ENCODE results near the gene C17orf58. TPM values are rescaled to one million over a fixed set of nuclear protein-coding genes. Genes with fewer than 3 reads are reported as not detected.

Gene C17orf58
- total and polyA plus RNA-seq, 2 of the 4 experiments (the other 2 are of a cell fraction): 7.2 to 10.2 TPM

DNA sequence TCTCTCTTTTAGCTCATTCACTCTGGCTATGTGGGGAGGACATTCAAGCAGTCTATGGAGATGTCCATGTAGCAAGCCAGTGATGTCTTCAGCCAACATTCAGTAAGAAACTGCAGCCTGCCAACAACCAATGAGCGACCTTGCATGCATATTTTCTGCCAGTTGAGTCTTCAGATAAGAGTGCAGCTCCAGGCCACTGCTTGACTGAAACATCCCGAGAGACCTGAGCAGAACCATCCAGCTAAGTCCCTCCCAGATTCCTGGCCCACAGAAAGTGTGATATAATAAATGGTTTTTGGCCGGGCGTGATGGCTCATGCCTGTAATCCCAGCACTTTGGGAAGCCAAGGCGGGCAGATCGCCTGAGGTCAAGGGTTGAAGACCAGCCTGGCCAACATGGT is 10.5 kb upstream of the C17orf58 start:
- H2AFZ ChIP-seq (replicated peaks; ENCODE audit: low read length, poor library complexity): no peak overlapping the region
- WGBS, 2 experiments (ENCODE audit: extremely low coverage in 2 of 2, insufficient read length in 1 of 2): 50% methylated on average over 1 of the region's 6 CpGs; no CpG with 5 or more reads in 1 of the 2 experiments
- no peak for DNase-seq

More for the DNA sequence above, 10.5 kb upstream of the C17orf58 start:
- intact Hi-C loops (cut with micrococcal nuclease): no loop called here
- no peak overlapping the region for H3K27ac ChIP-seq (ENCODE audit: insufficient read depth, low read length)
- no peak overlapping the region for H4K91ac ChIP-seq (ENCODE audit: insufficient read depth, low read depth, low read length)
- H3K56ac ChIP-seq (ENCODE audit: extremely low read depth, insufficient read depth, low read length): no peak overlapping the region
- no peak overlapping the region for H3K4me3 ChIP-seq (ENCODE audit: insufficient read depth, low read depth, low read length)
- H3K9me1 ChIP-seq (ENCODE audit: insufficient read depth, low read length): no peaks in the 10 kb centered on the region
- no peak overlapping the region for H3K14ac ChIP-seq (replicated peaks; ENCODE audit: low read depth, low read length)
- H3K4me2 ChIP-seq (ENCODE audit: low read depth, low read length): no peak overlapping the region
- no TSS peak for BruUV-seq (replicated peaks)
- CTCF ChIA-PET: no interaction called here
- H3K18ac ChIP-seq (ENCODE audit: low read depth, low read length): no peak overlapping the region
- H2BK20ac ChIP-seq (ENCODE audit: low read depth, low read length): no peak overlapping the region
- no peak overlapping the region for H2BK5ac ChIP-seq (ENCODE audit: low read depth, low read length, poor library complexity, severe bottlenecking)
- H4K20me1 ChIP-seq (ENCODE audit: insufficient read depth, low read length): no peaks in the 10 kb centered on the region
- no peak overlapping the region for H2AK9ac ChIP-seq (replicated peaks; ENCODE audit: low read depth, low read length, poor library complexity)
- ATAC-seq (ENCODE audit: low read depth): peak; percentile 32; the same call in 1 of the 2 replicates
- H3K4me1 ChIP-seq (ENCODE audit: control insufficient read depth, insufficient read depth, low read length): no peaks in the 10 kb centered on the region
- no peak overlapping the region for H3K9ac ChIP-seq (ENCODE audit: low read depth, low read length)
- POLR2A ChIA-PET (ENCODE audit: unreplicated experiment): no interaction called here
- in situ Hi-C loops (cut with MboI; ENCODE audit: low sequenced_read_pairs): no loop called here
- H3K9me3 ChIP-seq (ENCODE audit: control insufficient read depth, insufficient read depth, low read length): no peaks in the 10 kb centered on the region
- dilution Hi-C loops (cut with HindIII; ENCODE audit: low sequenced_read_pairs, unreplicated experiment): no loop called here
- no peak overlapping the region for H4K5ac ChIP-seq (ENCODE audit: low read depth, low read length)
- H4K8ac ChIP-seq (ENCODE audit: low read depth in 2 of 2, low read length in 2 of 2): no peak overlapping the region
- no peak overlapping the region for H2AK5ac ChIP-seq (ENCODE audit: low read depth, low read length)
- no peaks in the 10 kb centered on the region for H3K27me3 ChIP-seq (ENCODE audit: control insufficient read depth, insufficient read depth, low read length)
- TF ChIP-seq CHD1 (IDR thresholded peaks at IDR 0.05; ENCODE audit: low read depth, low read length): no peak
- no peak for TF ChIP-seq MAZ (IDR thresholded peaks at IDR 0.05; ENCODE audit: borderline replicate concordance, low read depth, low read length)
- H3K36me3 ChIP-seq (ENCODE audit: control insufficient read depth, insufficient read depth, low read length): no peaks in the 10 kb centered on the region
- H2BK120ac ChIP-seq (ENCODE audit: low read depth, low read length): no peak overlapping the region
- H3K23ac ChIP-seq (ENCODE audit: low read depth, low read length): no peak overlapping the region
- H2BK15ac ChIP-seq (ENCODE audit: low read depth, low read length): no peak overlapping the region
- no peaks in the 10 kb centered on the region for H3K79me1 ChIP-seq (ENCODE audit: low read depth in 1 of 2, low read length in 2 of 2)
- H3K4ac ChIP-seq (ENCODE audit: low read depth, low read length): no peak overlapping the region

Data from IMR-90 (cell line).